B cell (primary cell): ENCODE measurements around the gene PPP1R12B. TPM values are rescaled to one million over a fixed set of nuclear protein-coding genes. Genes with fewer than 3 reads are reported as not detected.
"Not testable (repeated sequence)": the region's sequence is repeated elsewhere in the genome, so short reads cannot be mapped to it uniquely, and the experiment has no call there.

ENCODE experiments used
- ATAC-seq: fragments of 200-7000 bp; cut with Tn5 transposase; one replicate; pipeline ENCODE4 v1.10.0; 2021; ENCODE audit warnings: low read depth, mild to moderate bottlenecking, moderate number of reproducible peaks, moderate library complexity
- CTCF ChIA-PET: fragments of 350-600 bp; sonication (Branson Sonifier 250); formaldehyde crosslinking; loops from one replicate; lab custom pipeline; 2021; ENCODE audit warnings: antibody characterized with exemption, inconsistent platforms; lab: Charles Lee
- POLR2A ChIA-PET: fragments of 350-600 bp; sonication (Branson Sonifier 250); formaldehyde crosslinking; loops from one replicate; lab custom pipeline; 2021; ENCODE audit warnings: antibody characterized with exemption; lab: Charles Lee
- DNase-seq: peaks from one replicate; pipeline ENCODE4 v3.0.0; 2013
- H2AFZ ChIP-seq: 2 replicates; pipeline ENCODE4 v1.6.1; 2012; ENCODE audit warnings: mild to moderate bottlenecking, low read depth, low read length; ENCODE audit not compliant: insufficient read depth, poor library complexity, severe bottlenecking
- H3K27ac ChIP-seq, 2 donors: 1 replicate in 1 of 2; 2 replicates in 1 of 2; pipeline ENCODE4 v1.5.1; 2012 to 2013; ENCODE audit warnings: low read length in 2 of 2, mild to moderate bottlenecking in 2 of 2, moderate library complexity in 1 of 2
- H3K27me3 ChIP-seq, 4 experiments: fragments of 200-600 bp in 1 of 4; sonication (generic) in 1 of 4; replicated peaks in 1 of 4; 1 replicate in 2 of 4; 2 replicates in 2 of 4; pipeline versions ENCODE4 v1.6.1 to v1.7.0; 2013 to 2016; ENCODE audit warnings: low read length in 3 of 4, mild to moderate bottlenecking in 2 of 4, mixed read lengths in 1 of 4, moderate library complexity in 1 of 4; ENCODE audit not compliant: insufficient read depth in 4 of 4, control insufficient read depth in 3 of 4; ENCODE audit errors: control extremely low read depth in 1 of 4
- H3K36me3 ChIP-seq, 2 experiments: replicated peaks in 1 of 2; 1 replicate in 1 of 2; 2 replicates in 1 of 2; pipeline versions ENCODE4 v1.6.1 to v1.7.1; 2013; ENCODE audit warnings: low read length in 1 of 2; ENCODE audit not compliant: insufficient read depth in 2 of 2, control insufficient read depth in 1 of 2; ENCODE audit errors: control extremely low read depth in 1 of 2, extremely low read depth in 1 of 2
- H3K4me1 ChIP-seq, 2 donors: fragments of 200-600 bp in 1 of 2; sonication (generic) in 1 of 2; 1 replicate in 1 of 2; 2 replicates in 1 of 2; pipeline versions ENCODE4 v1.5.1 to v1.6.1; 2013 to 2017; ENCODE audit warnings: low read length in 2 of 2; ENCODE audit not compliant: control insufficient read depth in 2 of 2, insufficient read depth in 2 of 2
- H3K4me2 ChIP-seq: replicated peaks from 2 replicates; pipeline ENCODE3; 2012; ENCODE audit warnings: mild to moderate bottlenecking, low read depth, low read length; ENCODE audit not compliant: poor library complexity, severe bottlenecking
- H3K4me3 ChIP-seq, 5 experiments: fragments of 200-600 bp in 1 of 5; sonication (generic) in 1 of 5; 1 replicate in 3 of 5; 2 replicates in 2 of 5; pipeline versions ENCODE4 v1.5.1 to v1.7.0; 2011 to 2016; ENCODE audit warnings: low read length in 4 of 5, mild to moderate bottlenecking in 4 of 5, low read depth in 2 of 5, control low read depth in 1 of 5, moderate library complexity in 1 of 5; ENCODE audit not compliant: insufficient read depth in 1 of 5; ENCODE audit errors: control extremely low read depth in 1 of 5, extremely low read depth in 1 of 5
- H3K79me2 ChIP-seq: fragments of 200-600 bp; sonication (generic); one replicate; pipeline ENCODE4 v1.6.0; 2016; ENCODE audit warnings: low read length; ENCODE audit not compliant: control insufficient read depth, insufficient read depth
- H3K9ac ChIP-seq: fragments of 200-600 bp; sonication (generic); 2 replicates; pipeline ENCODE4 v1.6.1; 2017; ENCODE audit warnings: mild to moderate bottlenecking, low read length, moderate library complexity
- H3K9me3 ChIP-seq, 3 donors: one replicate each; pipeline versions ENCODE4 v1.6.1 to v1.7.1; 2013; ENCODE audit warnings: low read length in 2 of 3; ENCODE audit not compliant: control insufficient read depth in 2 of 3, insufficient read depth in 1 of 3; ENCODE audit errors: control extremely low read depth in 1 of 3
- H4K20me1 ChIP-seq: 2 replicates; pipeline ENCODE4 v1.6.0; 2012; ENCODE audit warnings: mild to moderate bottlenecking, low read length; ENCODE audit not compliant: insufficient read depth, control insufficient read depth, poor library complexity, severe bottlenecking
- H3K27ac Mint-ChIP-seq: one replicate; pipeline ENCODE4 v1.8.0; 2021; ENCODE audit warnings: mixed read lengths
- H3K27me3 Mint-ChIP-seq: one replicate; pipeline ENCODE4 v1.8.0; 2021; ENCODE audit warnings: mixed read lengths
- H3K4me1 Mint-ChIP-seq: one replicate; pipeline ENCODE4 v1.8.0; 2021; ENCODE audit warnings: mixed read lengths
- H3K4me3 Mint-ChIP-seq: one replicate; pipeline ENCODE4 v1.8.0; 2021; ENCODE audit warnings: mixed read lengths
- H3K9me3 Mint-ChIP-seq: one replicate; pipeline ENCODE4 v1.8.0; 2022; ENCODE audit warnings: mixed read lengths; ENCODE audit not compliant: insufficient read depth
- EZH2 ChIP-seq: IDR thresholded peaks from 2 replicates; pipeline ENCODE4 v1.6.1; 2012; ENCODE audit warnings: borderline replicate concordance, low read depth, mild to moderate bottlenecking, moderate library complexity, low read length; ENCODE audit not compliant: insufficient read depth, poor library complexity, severe bottlenecking
- WGBS: methylation state at CpG from one replicate; pipeline ENCODE4 v1.1.5; 2013; ENCODE audit warnings: missing lambda C conversion rate; ENCODE audit not compliant: insufficient coverage; 5-methylcytosine and 5-hydroxymethylcytosine counted together
- intact Hi-C: fragments of 100-400 bp; cut with micrococcal nuclease; formaldehyde crosslinking; loops from one replicate; pipeline ENCODE4 v1.10.0; 2022
- polyA plus RNA-seq: library from polyadenylated mRNA; depleted of rRNA; stranded (reverse); fragments of >200 nt; gene quantifications from 2 replicates; pipeline ENCODE4 v1.2.3, GENCODE V29; 2012
- total RNA-seq, 2 donors: library from RNA; stranded (reverse); fragments of 120-200 nt in 1 of 2; gene quantifications; 1 replicate in 1 of 2; 2 replicates in 1 of 2; pipeline versions ENCODE4 v1.2.3 to v1.2.4, GENCODE V29; 2013 to 2022
- TF ChIP-seq, protein P1 (sequence below): fragments of 200-600 bp; IDR thresholded peaks from one replicate; pipeline ENCODE4 v1.8.0; 2022; ENCODE audit warnings: antibody characterized with exemption, mild to moderate bottlenecking

Gene PPP1R12B
- total and polyA plus RNA-seq, 2 donors (not counting 1 experiment from before 2014, with no cell fraction given): 7.1 to 49.6 TPM

DNA sequence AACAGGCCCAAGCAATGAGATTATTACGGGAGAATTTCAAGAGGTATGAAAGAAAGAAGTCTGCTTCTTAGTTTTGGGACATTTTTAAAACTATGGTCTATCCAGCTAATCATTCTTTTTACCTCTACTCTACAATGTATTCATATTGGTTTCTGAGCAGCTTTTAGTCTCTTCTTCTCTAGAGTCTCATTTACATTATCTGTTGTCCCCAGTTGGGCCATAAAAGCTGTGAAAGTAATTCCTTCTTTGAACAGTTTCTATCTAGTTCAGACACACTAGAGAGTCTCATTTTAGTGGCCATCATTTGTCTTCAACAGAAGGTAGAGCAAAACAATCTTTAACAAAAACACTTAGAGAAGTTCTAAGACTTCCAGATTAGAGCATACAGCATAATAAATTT lies 204.6 kb downstream of the PPP1R12B start:
- H4K20me1 ChIP-seq, H3K4me2 ChIP-seq, H3K27me3 ChIP-seq, H3K4me3 ChIP-seq, H3K9ac ChIP-seq, H2AFZ ChIP-seq, H3K9me3 ChIP-seq, H3K36me3 ChIP-seq, H3K9me3 Mint-ChIP-seq, POLR2A ChIA-PET, H3K27me3 Mint-ChIP-seq, ATAC-seq, DNase-seq, H3K79me2 ChIP-seq: not testable (repeated sequence)
- intact Hi-C loops: loop anchor here (5.0 kb wide), 1 partner anchor 36 kb away; no protein-coding TSS in a partner anchor
- peaks cover 17% of the 10 kb centered on the region for H3K4me1 Mint-ChIP-seq
- no CpG with 5 or more reads among the region's 1 CpG for WGBS
- peaks cover 8 to 14% of the 10 kb centered on the region in 2 donors for H3K4me1 ChIP-seq
- H3K27ac Mint-ChIP-seq: peak overlapping the region; percentile 33
- CTCF ChIA-PET: interaction anchor here (1.4 to 1.8 kb wide), 3 partner anchors 9 to 52 kb away, joined by 4 to 9 read pairs (median 6); no protein-coding TSS in a partner anchor
- H3K4me3 Mint-ChIP-seq: peak overlapping the region; percentile 17
- H3K27ac ChIP-seq: peak overlapping the region in 1 of 2 donors; percentile 26

DNA sequence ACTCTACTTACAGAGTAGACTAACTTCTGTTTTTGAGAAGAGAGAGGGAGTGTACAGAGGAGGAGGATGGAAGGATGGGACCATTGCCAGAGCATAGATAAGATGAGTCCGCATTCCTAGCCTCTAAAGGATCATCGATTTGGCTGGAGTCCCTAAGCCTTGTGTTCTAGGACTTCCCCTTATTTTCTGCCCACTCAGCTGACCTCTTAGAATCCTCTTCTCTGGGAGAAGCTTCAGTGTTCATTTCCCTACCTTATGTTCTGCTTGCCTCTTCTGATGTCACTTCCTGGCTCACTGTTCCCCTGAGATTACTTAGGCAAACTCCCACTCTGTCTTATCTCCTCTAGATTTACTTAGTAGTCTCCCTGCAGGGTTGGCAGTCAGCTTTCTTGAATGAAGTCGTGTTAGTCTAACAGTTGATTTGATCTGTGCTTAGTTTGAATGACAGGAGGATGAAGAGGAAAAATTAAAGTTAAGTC lies 205.1 kb downstream of the PPP1R12B start:
- CTCF ChIA-PET: interaction anchor here (1.4 to 1.8 kb wide), 3 partner anchors 8 to 53 kb away, joined by 4 to 9 read pairs (median 6); no protein-coding TSS in a partner anchor
- DNase-seq: peak; percentile 69
- peak overlapping the region in 1 of 2 donors; percentile 26 for H3K27ac ChIP-seq
- H3K4me2 ChIP-seq: no peak overlapping the region
- H3K9ac ChIP-seq: no peak overlapping the region
- no peaks in the 10 kb centered on the region for H4K20me1 ChIP-seq
- 100% methylated on average over 1 of the region's 3 CpGs for WGBS
- H3K79me2 ChIP-seq: no peaks in the 10 kb centered on the region
- Mint-ChIP-seq H3K4me3 (peak overlapping the region; percentile 17), H3K9me3 (no peaks in the 10 kb centered on the region), H3K4me1 (peaks cover 17% of the 10 kb centered on the region), H3K27ac (peak overlapping the region; percentile 33), H3K27me3 (no peaks in the 10 kb centered on the region)
- POLR2A ChIA-PET: no interaction called here
- TF ChIP-seq, protein P1, sequence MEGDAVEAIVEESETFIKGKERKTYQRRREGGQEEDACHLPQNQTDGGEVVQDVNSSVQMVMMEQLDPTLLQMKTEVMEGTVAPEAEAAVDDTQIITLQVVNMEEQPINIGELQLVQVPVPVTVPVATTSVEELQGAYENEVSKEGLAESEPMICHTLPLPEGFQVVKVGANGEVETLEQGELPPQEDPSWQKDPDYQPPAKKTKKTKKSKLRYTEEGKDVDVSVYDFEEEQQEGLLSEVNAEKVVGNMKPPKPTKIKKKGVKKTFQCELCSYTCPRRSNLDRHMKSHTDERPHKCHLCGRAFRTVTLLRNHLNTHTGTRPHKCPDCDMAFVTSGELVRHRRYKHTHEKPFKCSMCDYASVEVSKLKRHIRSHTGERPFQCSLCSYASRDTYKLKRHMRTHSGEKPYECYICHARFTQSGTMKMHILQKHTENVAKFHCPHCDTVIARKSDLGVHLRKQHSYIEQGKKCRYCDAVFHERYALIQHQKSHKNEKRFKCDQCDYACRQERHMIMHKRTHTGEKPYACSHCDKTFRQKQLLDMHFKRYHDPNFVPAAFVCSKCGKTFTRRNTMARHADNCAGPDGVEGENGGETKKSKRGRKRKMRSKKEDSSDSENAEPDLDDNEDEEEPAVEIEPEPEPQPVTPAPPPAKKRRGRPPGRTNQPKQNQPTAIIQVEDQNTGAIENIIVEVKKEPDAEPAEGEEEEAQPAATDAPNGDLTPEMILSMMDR: no peak
- no peak for TF ChIP-seq EZH2
- no peaks in the 10 kb centered on the region for H3K27me3 ChIP-seq
- H2AFZ ChIP-seq: no peak overlapping the region
- H3K4me3 ChIP-seq: no peak overlapping the region
- intact Hi-C loops: loop anchor here (5.0 kb wide), 1 partner anchor 36 kb away; no protein-coding TSS in a partner anchor
- peak; percentile 96 for ATAC-seq
- peaks cover 8 to 14% of the 10 kb centered on the region in 2 donors for H3K4me1 ChIP-seq
- H3K36me3 ChIP-seq: no peaks in the 10 kb centered on the region
- no peaks in the 10 kb centered on the region for H3K9me3 ChIP-seq

DNA sequence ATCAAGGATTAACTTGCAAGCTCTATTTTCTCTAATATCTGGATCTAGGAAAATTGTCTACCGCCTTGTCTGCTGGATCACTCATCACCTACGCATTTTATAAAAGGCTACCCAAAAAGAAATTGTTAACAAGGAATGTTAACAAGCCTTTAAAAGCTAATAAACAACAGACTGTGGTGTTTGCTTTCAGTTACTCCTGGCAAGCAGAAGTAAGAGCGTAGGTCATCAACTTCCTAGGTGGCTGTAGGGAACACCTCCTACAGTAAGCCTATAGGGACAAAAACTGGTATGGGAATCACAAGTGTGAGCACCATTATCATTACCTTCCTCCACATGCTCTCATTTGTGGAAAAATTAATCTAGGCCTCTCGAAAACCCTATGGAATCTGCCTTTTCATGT lies 206.1 kb downstream of the PPP1R12B start:
- H3K36me3 ChIP-seq, H3K9ac ChIP-seq, H3K4me3 ChIP-seq, H3K27ac ChIP-seq, H3K4me2 ChIP-seq, H3K27ac Mint-ChIP-seq, H2AFZ ChIP-seq, POLR2A ChIA-PET, ATAC-seq, H3K4me3 Mint-ChIP-seq, DNase-seq, H3K79me2 ChIP-seq, H3K27me3 ChIP-seq, H4K20me1 ChIP-seq, H3K9me3 Mint-ChIP-seq, H3K9me3 ChIP-seq, H3K27me3 Mint-ChIP-seq: not testable (repeated sequence)
- peaks cover 8 to 14% of the 10 kb centered on the region in 2 donors for H3K4me1 ChIP-seq
- intact Hi-C loops: loop anchor here (5.0 kb wide), 1 partner anchor 37 kb away; no protein-coding TSS in a partner anchor
- no CpG with 5 or more reads among the region's 4 CpGs for WGBS
- peaks cover 17% of the 10 kb centered on the region for H3K4me1 Mint-ChIP-seq
- CTCF ChIA-PET: interaction anchor here (1.6 to 1.8 kb wide), 2 partner anchors 17 to 54 kb away, joined by 4 to 9 read pairs; no protein-coding TSS in a partner anchor
